NCI-H146 treated with DMSO at 0.1 percent for 48 hours (cell line): ENCODE data around the gene SCAMP2.
A peak's percentile ranks its signal among the peaks of the same experiment; 100 is the strongest.
"Not testable (repeated sequence)": the region's sequence is repeated elsewhere in the genome, so short reads cannot be mapped to it uniquely, and the experiment has no call there.

ENCODE experiments used
- DNase-seq: peaks from one replicate; lab custom pipeline; 2025; ENCODE audit not compliant: unreplicated experiment; lab: John Stamatoyannopoulos, UW

Gene SCAMP2

DNA sequence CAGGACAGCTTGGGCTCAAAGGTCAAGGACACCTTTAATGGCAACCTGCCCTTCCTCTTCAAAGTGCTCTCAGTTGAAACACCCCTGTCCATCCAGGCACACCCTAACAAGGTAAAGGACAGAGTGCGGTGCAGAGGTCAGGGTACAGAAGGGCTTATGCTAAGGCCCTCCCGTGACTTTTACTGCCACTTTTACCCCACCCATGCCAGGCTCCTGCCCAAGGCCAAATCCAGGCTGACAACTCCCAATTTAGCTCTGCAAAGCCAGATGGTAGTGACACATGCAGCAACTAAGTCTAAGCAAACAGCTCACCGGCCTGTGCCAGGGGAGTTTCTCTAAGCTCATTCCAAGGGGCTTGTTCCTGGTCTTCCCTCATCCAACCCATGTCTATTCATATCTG lies 18.3 kb upstream of the SCAMP2 start:
- DNase-seq = no peak

- no peak for DNase-seq
Observed at GRCh38 chr15:74890665-74890960, 17.4 kb upstream of the SCAMP2 start.

- peak; percentile 21 for DNase-seq
Observed at GRCh38 chr15:74889883-74890664, 16.9 kb upstream of the SCAMP2 start, which contains the start of gene MPI. Gene MPI, plus strand, starts transcription at chr15:74890042. Its CDS starts 32 bp downstream, at chr15:74890074.

DNA sequence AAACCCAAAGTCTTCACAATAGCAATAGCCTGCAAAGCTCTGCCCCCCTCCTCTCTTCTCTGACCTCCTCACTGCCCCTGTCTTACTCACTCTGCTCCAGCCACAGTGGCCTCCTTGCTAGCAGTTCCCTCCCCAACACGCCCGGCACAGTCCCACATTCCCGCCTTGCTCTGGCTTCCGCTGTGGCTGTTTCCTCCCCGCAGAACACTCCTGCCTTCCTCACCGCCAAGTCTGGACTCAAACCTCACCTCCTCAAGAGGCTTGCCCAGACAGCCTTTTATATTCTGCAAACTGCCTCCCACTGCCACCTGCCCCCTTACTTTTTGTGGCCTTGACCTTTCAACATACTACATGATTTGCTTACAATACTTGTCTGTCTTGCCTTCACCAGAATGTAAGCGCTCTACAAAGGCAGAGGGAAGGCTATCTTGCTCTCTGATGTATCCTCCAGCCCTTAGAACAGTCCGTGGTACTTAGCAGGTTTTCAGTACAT lies 16.3 kb upstream of the SCAMP2 start:
- no peak for DNase-seq

DNA sequence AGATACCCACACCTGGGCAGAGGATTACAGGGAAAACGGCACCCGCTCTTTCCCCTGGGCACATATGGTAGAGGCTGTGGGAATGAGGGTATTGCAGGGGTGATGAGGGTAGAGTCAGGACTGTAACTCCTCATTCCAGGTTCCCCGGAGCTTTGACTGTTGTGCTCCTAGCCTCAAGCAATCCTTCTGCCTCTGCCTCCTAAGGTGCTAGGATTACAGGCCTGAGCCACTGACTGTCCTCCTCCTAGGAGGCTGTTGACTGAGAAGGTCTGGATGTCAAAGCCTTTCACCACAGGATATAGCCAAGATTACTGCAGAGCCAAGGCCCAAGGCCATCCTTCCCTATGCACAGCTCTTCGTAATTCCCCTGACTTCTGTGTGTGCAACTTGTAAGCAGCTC lies 15.6 kb upstream of the SCAMP2 start:
- DNase-seq = no peak

DNA sequence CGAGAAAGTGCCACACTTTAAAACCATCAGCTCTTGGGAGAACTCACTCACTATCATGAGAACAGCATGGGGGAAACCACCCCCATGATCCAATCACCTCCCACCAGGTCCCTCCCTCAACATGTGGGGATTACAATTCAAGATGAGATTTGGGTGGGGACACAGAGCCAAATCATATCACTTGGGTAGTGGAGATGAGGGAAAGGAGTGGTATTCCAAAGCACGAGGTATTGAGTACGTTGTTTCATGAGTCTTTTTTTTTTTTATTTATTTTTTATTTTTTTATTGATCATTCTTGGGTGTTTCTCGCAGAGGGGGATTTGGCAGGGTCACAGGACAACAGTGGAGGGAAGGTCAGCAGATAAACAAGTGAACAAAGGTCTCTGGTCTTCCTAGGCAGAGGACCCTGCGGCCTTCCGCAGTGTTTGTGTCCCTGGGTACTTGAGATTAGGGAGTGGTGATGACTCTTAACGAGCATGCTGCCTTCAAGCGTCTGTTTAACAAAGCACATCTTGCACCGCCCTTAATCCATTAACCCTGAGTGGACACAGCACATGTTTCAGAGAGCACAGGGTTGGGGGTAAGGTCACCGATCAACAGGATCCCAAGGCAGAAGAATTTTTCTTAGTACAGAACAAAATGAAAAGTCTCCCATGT lies 14.5 kb upstream of the SCAMP2 start:
- not testable (repeated sequence) for DNase-seq

DNA sequence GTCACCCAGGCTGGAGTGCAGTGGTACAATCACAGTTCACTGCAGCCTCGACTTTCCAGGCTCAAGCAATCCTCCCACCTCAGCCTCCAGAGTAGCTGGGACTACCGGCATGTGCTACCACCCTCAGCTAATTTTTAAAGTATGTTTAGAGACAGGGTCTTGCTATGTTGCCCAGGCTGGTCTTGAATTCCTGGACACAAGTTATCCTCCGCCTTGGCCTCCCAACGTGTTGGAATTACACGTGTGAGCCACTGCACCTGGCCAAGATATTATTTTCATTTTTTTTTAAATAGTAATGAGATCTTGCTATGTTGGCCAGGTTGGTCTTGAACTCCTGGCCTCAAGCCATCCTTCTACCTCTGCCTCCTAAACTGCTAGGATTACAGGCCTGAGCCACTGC lies 12.3 kb upstream of the SCAMP2 start:
- no peak for DNase-seq

DNA sequence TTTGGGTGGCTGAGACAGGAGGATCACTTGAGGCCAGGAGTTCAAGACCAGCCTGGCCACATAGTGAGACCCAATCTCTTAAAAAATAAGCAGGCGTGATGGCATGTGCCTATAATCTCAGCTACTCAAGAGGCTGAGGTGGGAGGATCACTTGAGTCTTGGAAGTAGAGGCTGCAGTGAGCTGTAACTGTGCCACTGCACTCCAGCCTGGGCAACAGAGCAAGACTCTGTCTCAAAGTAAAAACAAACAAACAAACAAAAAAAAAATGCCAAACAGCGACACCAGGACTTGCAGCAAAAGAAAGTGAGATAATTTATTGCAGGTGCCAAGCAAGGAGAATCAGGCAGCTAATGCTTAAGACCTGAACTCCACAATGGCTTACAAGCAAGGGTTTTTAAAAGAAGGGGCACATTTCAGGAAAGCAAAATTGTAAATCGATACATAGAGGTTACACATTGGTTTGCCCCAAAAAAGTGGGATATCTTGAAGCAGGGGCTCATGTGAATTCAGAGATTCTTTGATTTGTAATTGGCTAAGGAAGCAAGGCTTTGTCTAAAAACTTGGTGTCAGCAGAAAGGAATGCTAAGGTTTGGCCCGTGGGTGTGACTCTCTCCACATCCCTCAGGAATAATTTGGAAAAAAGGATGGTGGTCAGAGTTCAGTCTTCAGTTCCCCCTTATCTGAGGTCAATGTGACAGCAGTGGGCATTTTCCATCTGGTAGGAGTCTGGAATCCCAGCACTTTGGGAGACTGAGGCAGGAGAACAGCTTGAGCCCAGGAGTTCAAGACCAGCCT lies 11.5 kb upstream of the SCAMP2 start:
- no peak for DNase-seq

DNA sequence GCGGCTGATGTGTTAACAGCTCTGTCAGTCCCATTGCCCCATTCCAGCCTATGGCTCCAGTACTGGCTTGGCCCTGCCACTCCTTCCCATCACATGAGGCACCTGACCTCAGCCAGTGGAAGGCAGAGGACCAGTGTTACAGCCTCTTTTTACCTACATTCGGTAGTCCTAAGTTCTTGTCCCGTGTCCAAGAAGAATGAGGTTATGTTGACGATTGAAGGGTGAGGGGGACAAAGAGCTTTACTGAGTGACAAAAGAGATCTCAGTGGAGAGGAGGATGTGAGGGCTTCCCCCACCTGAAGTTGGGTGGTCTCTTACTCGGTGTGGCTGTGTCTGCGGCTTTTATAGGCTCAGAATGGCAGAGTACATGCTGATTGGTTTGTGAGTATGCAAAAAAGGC lies 9.4 kb upstream of the SCAMP2 start:
- DNase-seq = no peak

GRCh38 chr15:74878273-74878672 lies 5.1 kb upstream of the SCAMP2 start:
- DNase-seq = no peak

DNA sequence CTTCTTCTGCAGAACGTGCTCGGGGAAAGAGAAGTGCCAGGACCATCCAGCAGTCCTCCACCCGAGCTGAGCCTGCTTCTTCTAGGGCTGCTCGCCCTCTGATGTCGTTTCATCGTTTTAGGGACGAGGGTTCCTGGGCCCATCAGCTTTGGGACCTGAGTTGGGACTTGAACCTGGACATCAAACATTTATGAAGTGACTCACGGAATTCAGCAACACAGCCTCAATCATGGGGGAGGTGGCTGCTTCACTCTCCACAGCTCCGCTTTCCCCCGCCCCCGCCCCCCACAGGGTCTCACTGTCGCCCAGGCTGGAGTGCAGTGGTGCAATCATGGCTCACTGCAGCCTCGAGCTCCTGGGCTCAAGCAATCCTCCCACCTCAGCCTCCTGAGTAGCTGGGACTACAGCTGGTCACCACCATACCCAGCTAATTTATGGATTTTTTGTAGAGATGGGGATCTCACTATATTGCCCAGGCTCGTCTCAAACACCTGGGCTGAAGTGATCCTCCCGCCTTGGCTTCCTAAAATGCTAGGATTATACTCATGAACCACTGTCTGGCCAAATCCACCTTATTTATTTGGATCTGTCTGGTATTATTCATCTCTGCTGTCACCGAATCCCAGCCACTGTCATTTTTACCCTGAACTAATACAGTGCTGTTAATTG lies 725 bp upstream of the SCAMP2 start:
- DNase-seq = no peak

GRCh38 chr15:74872702-74873035 lies 496 bp downstream of the SCAMP2 start:
- no peak for DNase-seq

GRCh38 chr15:74870436-74871215 lies 2.5 kb downstream of the SCAMP2 start:
- DNase-seq = no peak

- no peak for DNase-seq
Observed at GRCh38 chr15:74869726-74870407, 3.3 kb downstream of the SCAMP2 start.

DNA sequence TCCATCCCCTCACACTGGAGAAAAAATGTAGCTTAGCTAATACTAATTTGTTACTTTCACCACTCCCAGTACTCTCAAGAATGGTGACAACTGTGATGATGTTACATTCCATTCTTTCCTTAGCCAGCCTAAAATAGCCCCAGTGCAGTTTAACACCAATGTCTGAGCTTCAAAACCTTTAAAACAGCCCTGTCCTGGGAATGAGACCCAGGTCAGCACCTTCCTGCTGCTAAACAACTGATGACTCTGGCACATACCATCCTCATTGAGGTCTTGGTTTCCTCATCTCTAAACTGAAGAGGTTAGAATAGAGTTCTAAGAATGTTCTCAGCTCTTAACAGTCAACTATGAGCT lies 3.8 kb downstream of the SCAMP2 start:
- DNase-seq = no peak

DNA sequence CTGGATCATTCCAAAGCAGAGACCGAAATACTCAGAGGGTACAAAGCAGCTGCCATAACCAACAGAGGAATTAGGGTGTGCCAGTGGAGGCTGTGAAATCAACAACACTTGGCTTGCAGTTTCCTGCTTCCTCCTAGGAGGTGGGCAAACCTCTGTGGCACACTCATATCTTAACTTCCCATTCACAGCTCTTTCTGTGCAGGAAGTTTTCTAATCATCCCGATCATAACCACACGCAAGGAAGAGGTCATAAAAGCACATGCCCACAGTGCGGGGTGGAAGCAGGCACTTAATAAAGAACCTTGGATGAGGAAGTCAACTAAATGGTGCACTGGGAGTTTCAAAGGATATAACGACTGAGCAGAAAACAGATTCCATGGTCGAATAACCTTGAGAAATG lies 5.1 kb downstream of the SCAMP2 start:
- DNase-seq = no peak

- DNase-seq = no peak
Observed at GRCh38 chr15:74867466-74868038, 5.6 kb downstream of the SCAMP2 start.

DNA sequence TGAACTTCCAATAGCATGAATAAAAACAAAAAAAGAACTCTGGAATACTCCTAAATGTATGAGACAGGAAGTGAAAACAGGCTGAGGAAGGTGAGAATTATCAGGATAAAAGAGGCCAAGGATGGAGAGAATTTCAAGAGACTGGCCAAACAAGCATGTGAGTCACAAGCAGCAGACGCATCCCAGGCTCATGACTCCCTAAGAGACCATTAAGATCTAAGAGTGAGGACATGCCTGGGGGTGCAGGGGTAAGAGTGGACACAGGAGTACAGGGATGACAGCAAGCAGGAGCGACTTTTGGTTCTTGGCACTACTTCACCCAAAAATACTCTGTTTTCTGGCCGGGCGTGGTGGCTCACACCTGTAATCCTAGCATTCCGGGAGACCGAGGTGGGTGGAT lies 7.1 kb downstream of the SCAMP2 start:
- no peak for DNase-seq

DNA sequence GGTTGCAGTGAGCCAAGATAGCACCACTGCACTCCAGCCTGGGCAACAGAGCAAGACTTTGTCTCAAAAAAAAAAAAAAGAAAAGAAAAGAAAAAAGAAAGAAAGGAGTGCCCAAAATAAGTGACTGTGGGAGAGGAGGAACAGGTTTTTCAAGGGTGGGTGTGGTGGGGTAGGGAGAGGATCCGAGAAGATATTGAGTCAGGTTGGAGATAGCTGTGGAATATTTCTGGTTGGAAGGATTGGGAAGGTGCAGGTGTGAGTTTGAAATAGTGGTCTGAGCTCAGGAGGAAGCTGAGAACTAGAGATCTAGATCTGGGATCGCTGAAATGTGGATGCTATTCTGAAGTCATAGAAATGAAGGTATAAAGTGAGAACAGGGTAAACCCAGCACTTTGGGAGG lies 7.8 kb downstream of the SCAMP2 start:
- no peak for DNase-seq

- no peak for DNase-seq
Observed at GRCh38 chr15:74864296-74864695, 8.9 kb downstream of the SCAMP2 start.
